ENCODE measurements around the gene TTLL10.

Gene TTLL10

GRCh38 chr1:1161683-1162079, 12.0 kb upstream of the TTLL10 start:
- Mint-ChIP-seq H3K27me3 (no peaks in the 10 kb centered on the region), H3K4me1 (ENCODE audit: low read depth) (peaks cover 2% of the 10 kb centered on the region), H3K4me3 (no peak overlapping the region), H3K27ac (no peak overlapping the region), H3K9me3 (ENCODE audit: low read depth) (no peaks in the 10 kb centered on the region), H3K36me3 (no peaks in the 10 kb centered on the region)

GRCh38 chr1:1162597-1163537, 10.8 kb upstream of the TTLL10 start:
- Mint-ChIP-seq H3K4me3 (no peak overlapping the region), H3K27ac (no peak overlapping the region), H3K36me3 (no peaks in the 10 kb centered on the region), H3K4me1 (ENCODE audit: low read depth) (peaks cover 2% of the 10 kb centered on the region), H3K27me3 (no peaks in the 10 kb centered on the region), H3K9me3 (ENCODE audit: low read depth) (no peaks in the 10 kb centered on the region)

DNA sequence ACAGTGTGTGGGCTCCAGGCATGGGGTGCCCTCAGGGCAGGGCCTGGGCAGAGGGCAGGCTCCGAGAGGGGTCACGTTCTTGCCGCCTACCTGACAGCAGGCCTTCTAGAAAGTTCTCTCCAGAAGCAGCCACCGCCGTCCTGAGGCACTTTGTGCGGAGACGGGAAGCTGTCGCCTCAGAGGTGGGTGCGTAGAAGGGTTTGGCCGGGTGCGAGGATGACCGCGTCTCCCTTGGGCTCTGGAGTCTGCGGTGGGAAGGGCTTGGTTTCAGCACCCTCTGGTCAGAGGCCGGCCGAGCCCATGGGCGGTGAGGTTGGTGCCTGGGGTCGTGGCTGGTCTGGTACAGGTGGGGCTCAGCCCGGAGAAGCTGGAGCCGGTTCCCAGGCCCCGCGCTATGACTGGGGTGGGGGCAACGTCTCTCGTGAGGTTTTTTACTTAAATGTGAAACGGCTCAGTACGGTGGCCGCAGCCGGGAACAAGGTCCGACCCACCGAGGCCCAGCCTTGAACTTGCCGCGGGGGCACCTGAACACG, 10.1 kb upstream of the TTLL10 start:
- H3K27me3 Mint-ChIP-seq = no peaks in the 10 kb centered on the region
- no peak overlapping the region for H3K27ac Mint-ChIP-seq
- no peak overlapping the region for H3K4me3 Mint-ChIP-seq
- H3K36me3 Mint-ChIP-seq = no peaks in the 10 kb centered on the region
- no peaks in the 10 kb centered on the region for H3K9me3 Mint-ChIP-seq (ENCODE audit: low read depth)
- H3K4me1 Mint-ChIP-seq (ENCODE audit: low read depth) = peaks cover 2% of the 10 kb centered on the region

DNA sequence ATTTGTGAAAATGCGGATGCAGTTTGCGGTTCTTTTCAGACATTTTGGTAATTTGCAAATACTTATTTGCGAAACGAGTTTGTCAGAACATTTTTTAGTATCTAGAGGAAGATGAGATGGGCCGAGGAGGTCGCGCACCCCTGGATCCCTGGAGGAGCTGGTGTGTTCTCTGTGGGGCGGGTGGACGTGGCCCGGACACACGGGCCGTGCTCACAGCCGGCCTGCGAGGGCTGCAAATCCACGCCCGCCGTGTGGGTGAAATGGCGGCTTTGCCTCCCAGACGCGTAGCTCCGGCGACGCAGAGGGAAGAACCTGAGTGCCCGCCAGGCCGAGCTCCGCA, 9.3 kb upstream of the TTLL10 start:
- Mint-ChIP-seq H3K4me3 (no peak overlapping the region), H3K9me3 (ENCODE audit: low read depth) (no peaks in the 10 kb centered on the region), H3K36me3 (no peaks in the 10 kb centered on the region), H3K27me3 (no peaks in the 10 kb centered on the region), H3K27ac (no peak overlapping the region), H3K4me1 (ENCODE audit: low read depth) (peaks cover 2% of the 10 kb centered on the region)

DNA sequence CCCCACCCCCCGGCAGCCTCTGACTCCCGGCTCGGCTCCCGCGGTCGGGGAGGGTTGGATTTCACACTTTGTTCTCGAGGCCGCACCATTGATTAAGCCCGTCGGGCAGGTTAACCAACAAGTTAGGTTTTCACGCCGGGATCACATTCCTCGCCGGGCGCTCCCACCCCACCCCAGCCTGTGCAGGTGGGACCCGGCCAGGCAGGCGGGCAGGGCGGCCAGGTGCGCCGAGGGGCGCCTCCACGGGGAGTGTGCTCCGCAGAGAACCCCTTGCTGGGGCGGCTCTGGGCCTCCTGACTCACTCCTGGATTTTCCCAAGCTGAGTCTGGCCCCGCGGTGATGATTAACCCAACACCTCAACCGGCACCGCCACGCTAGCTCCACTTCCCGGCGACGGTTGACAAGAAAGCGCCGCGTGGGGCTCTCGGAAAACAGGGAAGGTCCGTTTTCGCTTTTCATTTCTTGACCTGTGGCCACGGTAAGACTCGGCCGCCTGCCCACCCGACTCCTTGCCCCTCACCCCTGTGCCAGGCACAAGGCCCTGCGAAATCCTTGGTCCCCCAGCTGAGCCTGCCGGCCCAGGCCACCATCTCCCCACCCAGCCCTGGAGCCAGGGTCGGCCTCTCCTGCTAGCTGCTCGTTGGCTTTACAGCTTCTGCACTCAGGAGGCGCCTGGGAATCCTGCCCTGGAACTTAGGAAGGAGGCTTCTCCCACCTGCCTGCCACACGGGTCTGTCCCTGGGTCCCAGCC, 8.8 kb upstream of the TTLL10 start:
- H3K4me1 Mint-ChIP-seq (ENCODE audit: low read depth) = peaks cover 2% of the 10 kb centered on the region
- no peaks in the 10 kb centered on the region for H3K27me3 Mint-ChIP-seq
- H3K27ac Mint-ChIP-seq = no peak overlapping the region
- no peaks in the 10 kb centered on the region for H3K9me3 Mint-ChIP-seq (ENCODE audit: low read depth)
- no peak overlapping the region for H3K4me3 Mint-ChIP-seq
- H3K36me3 Mint-ChIP-seq = no peaks in the 10 kb centered on the region

- H3K4me3 Mint-ChIP-seq = no peak overlapping the region
- no peaks in the 10 kb centered on the region for H3K27me3 Mint-ChIP-seq
- H3K4me1 Mint-ChIP-seq (ENCODE audit: low read depth) = peaks cover 6% of the 10 kb centered on the region
- no peaks in the 10 kb centered on the region for H3K9me3 Mint-ChIP-seq (ENCODE audit: low read depth)
- H3K36me3 Mint-ChIP-seq = no peaks in the 10 kb centered on the region
- no peak overlapping the region for H3K27ac Mint-ChIP-seq
Measured at GRCh38 chr1:1165485-1165884, 8.2 kb upstream of the TTLL10 start.

GRCh38 chr1:1165900-1166421, 7.7 kb upstream of the TTLL10 start:
- H3K27ac Mint-ChIP-seq = no peak overlapping the region
- H3K4me3 Mint-ChIP-seq = no peak overlapping the region
- no peaks in the 10 kb centered on the region for H3K9me3 Mint-ChIP-seq (ENCODE audit: low read depth)

GRCh38 chr1:1166642-1167397, 6.9 kb upstream of the TTLL10 start:
- Mint-ChIP-seq H3K4me3 (no peak overlapping the region), H3K9me3 (ENCODE audit: low read depth) (no peaks in the 10 kb centered on the region), H3K36me3 (no peaks in the 10 kb centered on the region), H3K4me1 (ENCODE audit: low read depth) (peaks cover 8% of the 10 kb centered on the region), H3K27me3 (no peaks in the 10 kb centered on the region), H3K27ac (no peak overlapping the region)

More at GRCh38 chr1:1165900-1166421, 7.7 kb upstream of the TTLL10 start:
- Mint-ChIP-seq H3K4me1 (ENCODE audit: low read depth) (peaks cover 6% of the 10 kb centered on the region), H3K36me3 (no peaks in the 10 kb centered on the region), H3K27me3 (no peaks in the 10 kb centered on the region)

- no peaks in the 10 kb centered on the region for H3K9me3 Mint-ChIP-seq (ENCODE audit: low read depth)
- H3K27me3 Mint-ChIP-seq = no peaks in the 10 kb centered on the region
- no peaks in the 10 kb centered on the region for H3K36me3 Mint-ChIP-seq
- no peak overlapping the region for H3K4me3 Mint-ChIP-seq
- no peak overlapping the region for H3K27ac Mint-ChIP-seq
- H3K4me1 Mint-ChIP-seq (ENCODE audit: low read depth) = peaks cover 14% of the 10 kb centered on the region
Measured at GRCh38 chr1:1167398-1167821, 6.3 kb upstream of the TTLL10 start.

DNA sequence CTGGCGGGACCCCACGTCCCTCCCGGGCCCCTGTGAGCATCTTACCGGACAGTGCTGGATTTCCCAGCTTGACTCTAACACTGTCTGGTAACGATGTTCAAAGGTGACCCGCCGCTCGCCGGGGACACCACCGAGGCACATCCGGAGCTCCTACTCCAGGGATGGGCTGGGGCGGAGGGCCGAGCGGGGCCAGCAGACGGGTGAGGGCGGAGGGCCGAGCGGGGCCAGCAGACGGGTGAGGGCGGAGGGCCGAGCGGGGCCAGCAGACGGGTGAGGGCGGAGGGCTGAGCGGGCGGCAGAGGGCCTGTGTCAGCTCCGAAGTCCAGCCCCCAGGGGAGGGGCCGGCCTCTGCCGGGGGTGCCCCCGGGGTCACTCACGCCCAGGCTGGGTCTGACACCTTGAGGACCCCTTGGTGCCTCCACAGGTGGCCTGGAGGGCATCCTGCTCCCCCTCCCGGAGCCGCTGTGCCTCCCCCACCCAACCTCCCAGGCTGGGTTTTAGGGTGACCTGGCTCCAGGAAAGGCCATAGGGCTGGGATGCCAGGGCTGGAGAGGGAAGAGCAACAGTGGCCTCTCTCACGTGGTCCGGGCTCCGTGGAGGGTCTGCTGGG, 5.7 kb upstream of the TTLL10 start:
- H3K4me1 Mint-ChIP-seq (ENCODE audit: low read depth) = peaks cover 16% of the 10 kb centered on the region
- no peaks in the 10 kb centered on the region for H3K27me3 Mint-ChIP-seq
- no peaks in the 10 kb centered on the region for H3K36me3 Mint-ChIP-seq
- H3K27ac Mint-ChIP-seq = no peak overlapping the region
- no peaks in the 10 kb centered on the region for H3K9me3 Mint-ChIP-seq (ENCODE audit: low read depth)
- no peak overlapping the region for H3K4me3 Mint-ChIP-seq

- peaks cover 20% of the 10 kb centered on the region for H3K4me1 Mint-ChIP-seq (ENCODE audit: low read depth)
- H3K4me3 Mint-ChIP-seq = no peak overlapping the region
- H3K9me3 Mint-ChIP-seq (ENCODE audit: low read depth) = no peaks in the 10 kb centered on the region
- H3K27ac Mint-ChIP-seq = no peak overlapping the region
- H3K27me3 Mint-ChIP-seq = no peaks in the 10 kb centered on the region
- H3K36me3 Mint-ChIP-seq = no peaks in the 10 kb centered on the region
Measured at GRCh38 chr1:1168451-1169411, 4.9 kb upstream of the TTLL10 start.

DNA sequence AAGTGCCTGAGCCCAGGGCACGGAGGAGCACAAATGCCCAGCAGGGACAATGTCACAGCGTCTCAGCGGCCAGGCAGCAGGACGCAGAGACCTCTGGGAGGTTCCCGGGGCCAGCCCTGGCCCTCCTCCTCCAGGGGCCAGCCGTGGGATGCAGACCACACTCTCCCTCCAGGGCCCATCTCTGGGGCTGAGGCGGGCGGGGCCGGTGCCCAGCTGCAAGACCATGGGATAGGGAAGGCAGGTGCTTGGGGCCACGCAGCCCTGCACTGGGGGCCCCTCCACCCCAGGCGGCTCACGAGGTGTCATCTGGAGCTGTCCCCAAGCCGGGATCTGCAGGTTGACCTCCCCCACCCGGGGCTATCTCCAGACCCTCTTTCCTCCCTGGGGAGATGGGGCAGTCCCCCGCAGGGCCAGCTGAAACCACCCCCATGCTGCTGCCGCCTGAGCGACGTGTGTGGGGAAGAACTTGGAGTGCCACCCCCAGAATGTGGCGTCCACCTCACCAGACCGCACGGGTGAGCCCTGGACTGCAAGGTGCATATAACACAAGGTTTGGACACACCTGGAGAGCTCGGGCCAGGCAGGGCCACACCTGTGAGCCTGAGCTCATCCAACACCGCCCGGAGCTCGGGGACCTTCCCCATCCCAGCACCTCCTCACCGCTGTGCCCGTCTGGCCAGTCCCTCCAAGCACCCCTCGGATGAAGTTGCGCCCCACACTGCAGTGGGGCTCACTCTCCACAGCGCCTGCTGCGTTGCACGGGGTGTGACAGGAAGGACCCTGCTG, 4.1 kb upstream of the TTLL10 start:
- no peak overlapping the region for H3K4me3 Mint-ChIP-seq
- H3K27ac Mint-ChIP-seq = no peak overlapping the region
- no peaks in the 10 kb centered on the region for H3K9me3 Mint-ChIP-seq (ENCODE audit: low read depth)
- H3K36me3 Mint-ChIP-seq = no peaks in the 10 kb centered on the region
- no peaks in the 10 kb centered on the region for H3K27me3 Mint-ChIP-seq
- H3K4me1 Mint-ChIP-seq (ENCODE audit: low read depth) = peaks cover 24% of the 10 kb centered on the region

Data from activated naive CD8-positive, alpha-beta T cell (primary cell).